Right hindlimb (tissue), 1 donor: ENCODE results near the gene TRIM27.
"Not testable (repeated sequence)": the region's sequence is repeated elsewhere in the genome, so short reads cannot be mapped to it uniquely, and the experiment has no call there.

Source experiments
- DNase-seq: peaks from one replicate; pipeline ENCODE4 v3.0.0-alpha.2; 2018

TRIM27 gene

DNA sequence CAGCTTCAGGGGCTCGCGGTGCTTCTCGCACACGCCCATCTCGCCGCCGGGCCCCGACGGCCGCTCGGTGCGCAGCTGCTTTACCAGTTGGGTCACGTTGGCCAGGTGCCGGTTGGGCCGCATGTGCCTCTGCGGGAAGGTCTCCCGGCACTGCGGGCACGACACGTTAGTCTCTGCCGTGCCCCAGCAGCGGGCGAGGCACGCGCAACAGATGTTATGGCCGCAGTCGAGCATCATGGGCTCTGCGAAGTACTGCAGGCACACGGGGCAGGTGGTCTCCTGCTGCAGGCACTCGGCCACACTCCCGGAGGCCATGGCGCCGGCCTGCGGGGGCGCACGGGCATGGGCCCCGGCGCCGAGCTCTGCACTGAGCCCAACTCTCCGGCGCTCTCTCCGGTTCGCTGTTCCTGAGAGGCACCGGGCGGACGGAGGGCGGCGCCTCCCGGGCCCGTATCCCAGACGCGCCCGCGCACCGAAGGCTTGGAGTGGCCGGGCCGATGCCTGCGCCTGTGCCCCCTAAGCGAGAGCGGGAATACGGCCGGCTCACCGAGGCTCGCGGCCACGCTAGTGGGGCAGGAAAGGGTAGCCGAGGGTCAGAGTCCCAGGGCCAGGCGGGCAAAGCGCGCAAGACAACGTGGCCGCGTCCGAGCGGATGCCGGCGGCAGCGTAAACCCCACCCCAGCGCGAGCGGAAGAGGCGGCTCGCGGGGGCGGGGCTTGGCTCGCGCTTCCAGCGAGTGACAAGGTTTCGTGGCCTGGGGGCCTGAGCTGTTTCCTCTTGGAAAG, at the start of gene TRIM27:
TSS of gene TRIM27 (minus strand) at position 668 of the 785 bp plus-strand sequence. CDS start at position 315, 353 bp downstream.
- peak; percentile 95 for DNase-seq

- not testable (repeated sequence) for DNase-seq
These were observed 46.3 kb upstream of the TRIM27 start for GRCh38 chr6:28970056-28970455.

- no peak for DNase-seq
These were observed 45.3 kb upstream of the TRIM27 start for GRCh38 chr6:28969129-28969528.

GRCh38 chr6:28968476-28968875, 44.7 kb upstream of the TRIM27 start:
- DNase-seq = no peak

- DNase-seq = no peak
These were observed 41.9 kb upstream of the TRIM27 start for GRCh38 chr6:28965706-28966105.

DNA sequence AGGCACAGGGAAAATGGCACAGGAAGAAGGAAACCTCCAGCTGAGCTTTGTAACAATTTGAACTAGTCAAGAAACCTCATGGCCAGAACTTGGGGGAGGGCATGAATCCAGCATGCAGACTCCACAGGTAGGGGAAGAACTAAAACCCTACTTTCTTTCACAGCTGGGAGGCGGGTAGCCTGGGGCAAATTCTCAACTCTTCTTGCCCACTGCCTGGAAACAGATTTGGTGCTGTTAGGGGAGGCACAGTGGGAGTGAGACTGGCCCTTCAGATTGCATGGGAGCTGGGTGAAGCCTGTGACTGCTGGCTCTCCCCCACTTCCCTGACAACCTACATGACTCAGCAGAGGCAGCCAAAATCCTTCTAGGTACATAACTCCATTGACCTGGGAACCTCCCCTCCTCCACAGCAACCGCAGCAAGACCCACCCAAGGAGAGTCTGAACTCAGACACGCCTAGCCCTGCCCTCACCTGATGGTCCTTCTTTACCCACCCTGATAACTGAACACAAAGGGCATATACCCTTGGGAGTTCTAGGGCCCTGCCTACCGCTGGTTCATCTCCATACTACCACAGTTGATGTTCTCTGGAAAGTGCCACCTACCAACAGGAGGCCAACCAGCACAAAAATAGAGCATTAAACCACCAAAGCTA, 37.2 kb upstream of the TRIM27 start:
- no peak for DNase-seq

DNA sequence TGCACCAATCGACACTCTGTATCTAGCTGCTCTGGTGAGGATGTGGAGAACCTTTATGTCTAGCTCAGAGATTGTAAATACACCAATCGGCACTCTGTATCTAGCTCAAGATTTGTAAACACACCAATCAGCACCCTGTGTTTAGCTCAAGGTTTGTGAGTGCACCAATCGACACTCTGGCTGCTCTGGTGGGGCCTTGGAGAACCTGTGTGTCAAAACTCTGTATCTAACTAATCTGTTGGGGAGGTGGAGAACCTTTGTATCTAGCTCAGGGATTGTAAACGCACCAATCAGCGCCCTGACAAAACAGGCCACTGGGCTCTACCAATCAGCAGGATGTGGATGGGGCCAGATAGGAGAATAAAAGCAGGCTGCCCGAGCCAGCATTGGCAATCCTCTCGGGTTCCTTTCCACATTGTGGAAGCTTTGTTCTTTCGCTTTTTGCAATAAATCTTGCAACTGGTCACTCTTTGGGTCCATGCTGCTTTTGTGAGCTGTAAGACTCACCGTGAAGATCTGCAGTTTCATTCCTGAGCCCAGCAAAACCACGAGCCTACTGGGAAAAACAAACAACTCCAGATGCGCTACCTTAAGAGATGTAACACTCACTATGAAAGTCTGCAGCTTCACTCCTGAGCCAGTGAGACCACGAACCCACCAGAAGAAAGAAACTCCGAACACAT, 34.9 kb upstream of the TRIM27 start:
- DNase-seq = not testable (repeated sequence)

DNA sequence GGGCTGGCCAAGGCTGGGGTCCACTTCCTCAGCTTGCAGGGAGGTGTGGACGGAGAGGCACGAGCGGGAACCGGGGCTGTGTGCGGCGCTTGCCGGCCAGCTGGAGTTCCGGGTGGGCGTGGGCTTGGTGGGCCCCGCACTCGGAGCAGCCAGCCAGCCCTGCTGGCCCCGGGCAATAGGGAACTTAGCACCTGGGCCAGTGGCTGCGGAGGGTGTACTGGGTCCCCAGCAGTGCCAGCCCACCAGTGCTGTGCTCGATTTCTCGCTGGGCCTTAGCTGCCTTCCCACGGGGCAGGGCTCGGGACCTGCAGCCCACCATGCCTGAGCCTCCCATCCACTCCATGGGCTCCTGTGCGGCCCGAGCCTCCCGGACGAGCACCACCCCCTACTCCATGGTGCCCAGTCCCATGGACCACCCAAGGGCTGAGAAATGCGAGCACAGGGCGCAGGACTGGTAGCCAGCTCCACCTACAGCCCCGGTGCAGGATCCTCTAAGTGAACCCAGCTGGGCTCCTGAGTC, 34.1 kb upstream of the TRIM27 start:
- not testable (repeated sequence) for DNase-seq

DNA sequence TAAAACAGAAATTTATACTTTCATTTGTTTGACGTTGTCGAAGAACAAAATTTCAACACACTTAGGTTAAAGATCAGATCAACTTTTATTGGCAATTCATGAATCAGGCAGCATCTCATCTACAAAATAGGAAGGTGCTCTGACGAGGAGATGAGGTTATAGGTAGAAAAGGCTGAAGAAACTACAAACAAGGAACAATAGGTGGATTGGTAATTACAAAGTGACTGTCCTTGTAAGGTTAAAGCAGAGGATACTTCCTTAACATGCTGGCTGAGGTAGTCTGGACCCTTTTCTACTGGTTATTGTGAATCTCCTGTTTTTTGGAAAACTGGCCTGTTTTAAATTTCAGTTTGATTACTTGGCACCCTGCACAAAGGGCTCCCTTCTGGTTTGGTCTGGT, 32.5 kb upstream of the TRIM27 start:
- DNase-seq = no peak

DNA sequence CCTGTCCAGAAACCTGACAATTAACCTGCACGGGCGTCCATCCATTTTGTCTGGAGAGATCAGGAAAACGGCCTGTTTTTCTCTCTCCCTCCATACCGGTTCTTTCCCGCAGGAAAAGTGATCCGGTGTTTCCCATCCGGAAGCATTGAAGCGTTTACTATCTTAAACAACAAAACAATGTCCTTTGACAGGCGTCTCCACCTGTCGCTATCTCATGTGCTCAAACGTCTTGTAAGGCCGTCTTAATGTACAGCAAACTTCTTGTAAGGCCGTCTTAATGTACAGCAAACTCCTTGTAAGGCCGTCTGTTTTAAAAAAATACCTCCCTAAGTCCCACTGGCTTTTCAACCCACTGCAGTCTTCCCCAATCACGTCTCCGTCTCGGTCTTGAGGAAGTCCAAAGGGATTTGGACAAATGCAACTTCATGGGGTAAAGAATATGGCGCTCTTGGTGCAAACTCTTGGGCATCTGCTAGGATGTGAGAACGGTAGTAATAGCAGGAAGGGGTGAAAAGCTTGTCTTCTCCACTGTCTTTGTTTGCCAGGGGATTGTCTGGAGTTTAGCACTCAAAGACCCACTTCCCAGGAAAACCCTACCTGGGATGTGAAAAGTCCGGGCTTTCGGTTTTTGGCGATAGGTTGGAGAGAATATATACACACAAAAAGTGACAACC, 29.9 kb upstream of the TRIM27 start:
- no peak for DNase-seq

- DNase-seq = peak; percentile 33
These were observed 29.3 kb upstream of the TRIM27 start for GRCh38 chr6:28953039-28953584.

DNA sequence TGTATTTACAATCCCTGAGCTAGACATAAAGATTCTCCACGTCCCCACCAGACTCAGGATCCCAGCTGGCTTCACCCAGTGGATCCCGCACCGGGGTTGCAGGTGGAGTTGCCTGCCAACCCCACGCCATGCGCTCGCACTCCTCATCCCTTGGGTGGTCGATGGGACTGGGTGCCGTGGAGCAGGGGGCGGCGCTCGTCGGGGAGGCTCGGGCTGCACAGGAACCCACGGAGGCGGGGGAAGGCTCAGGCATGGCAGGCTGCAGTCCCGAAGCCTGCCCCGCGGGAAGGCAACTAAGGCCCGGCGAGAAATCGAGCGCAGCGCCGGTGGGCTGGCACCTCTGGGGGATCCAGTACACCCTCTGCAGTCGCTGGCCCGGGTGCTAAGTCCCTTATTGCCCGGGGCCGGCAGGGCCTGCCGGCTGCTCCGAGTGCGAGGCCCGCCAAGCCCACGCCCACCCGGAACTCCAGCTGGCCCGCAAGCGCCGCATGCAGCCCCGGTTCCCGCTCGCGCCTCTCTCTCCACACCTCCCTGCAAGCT, 25.9 kb upstream of the TRIM27 start:
- not testable (repeated sequence) for DNase-seq

DNA sequence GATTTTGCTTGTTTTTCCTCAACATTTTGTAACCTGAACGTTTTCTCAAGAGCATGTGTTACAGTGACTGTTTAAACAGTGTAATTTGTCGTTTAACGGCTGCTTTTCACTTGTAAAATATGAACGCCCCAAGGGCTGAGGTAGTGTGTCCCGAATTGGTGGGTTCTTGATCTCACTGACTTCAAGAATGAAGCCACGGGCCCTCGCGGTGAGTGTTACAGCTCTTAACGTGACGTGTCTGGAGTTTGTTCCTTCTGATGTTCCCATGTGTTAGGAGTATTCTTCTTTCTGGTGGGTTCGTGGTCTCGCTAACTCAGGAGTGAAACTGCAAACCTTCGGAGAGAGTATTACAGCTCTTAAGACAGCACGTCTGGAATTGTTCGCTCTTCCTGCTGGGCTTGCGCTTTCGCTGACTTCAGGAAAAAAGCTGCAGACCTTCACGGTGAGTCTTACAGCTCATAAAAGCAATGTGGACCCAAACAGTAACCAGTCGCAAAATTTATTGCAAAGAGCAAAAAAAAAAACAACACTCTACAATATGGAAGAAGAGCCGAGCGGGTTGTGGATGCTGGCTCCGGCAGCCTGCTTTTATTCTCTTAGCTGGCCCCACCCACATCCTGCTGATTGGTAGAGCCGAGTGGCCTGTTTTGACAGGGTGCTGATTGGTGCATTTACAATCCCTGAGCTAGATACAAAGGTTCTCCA, 25.1 kb upstream of the TRIM27 start:
- no peak for DNase-seq

DNA sequence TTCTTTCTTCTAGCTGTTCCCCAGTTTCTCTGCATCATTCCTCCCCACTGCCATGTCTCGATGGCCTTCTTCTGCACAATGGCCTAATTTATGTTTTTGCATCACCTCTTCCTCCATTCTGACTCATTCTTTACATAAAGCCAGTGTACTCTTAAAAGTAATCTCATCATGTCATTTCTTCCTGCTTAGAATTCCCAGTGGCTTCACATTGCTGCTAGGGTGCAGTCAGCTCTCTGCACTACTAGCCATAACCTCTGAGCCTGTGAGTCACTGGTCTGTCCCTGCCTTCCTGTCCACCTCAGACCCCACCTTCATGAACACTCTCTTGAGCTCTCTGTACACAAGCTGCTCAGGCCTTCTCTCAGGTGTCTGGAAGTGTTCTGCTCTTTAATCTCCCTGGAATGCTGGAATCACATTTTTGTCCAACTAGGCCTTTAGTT, 24.1 kb upstream of the TRIM27 start:
- DNase-seq = no peak

DNA sequence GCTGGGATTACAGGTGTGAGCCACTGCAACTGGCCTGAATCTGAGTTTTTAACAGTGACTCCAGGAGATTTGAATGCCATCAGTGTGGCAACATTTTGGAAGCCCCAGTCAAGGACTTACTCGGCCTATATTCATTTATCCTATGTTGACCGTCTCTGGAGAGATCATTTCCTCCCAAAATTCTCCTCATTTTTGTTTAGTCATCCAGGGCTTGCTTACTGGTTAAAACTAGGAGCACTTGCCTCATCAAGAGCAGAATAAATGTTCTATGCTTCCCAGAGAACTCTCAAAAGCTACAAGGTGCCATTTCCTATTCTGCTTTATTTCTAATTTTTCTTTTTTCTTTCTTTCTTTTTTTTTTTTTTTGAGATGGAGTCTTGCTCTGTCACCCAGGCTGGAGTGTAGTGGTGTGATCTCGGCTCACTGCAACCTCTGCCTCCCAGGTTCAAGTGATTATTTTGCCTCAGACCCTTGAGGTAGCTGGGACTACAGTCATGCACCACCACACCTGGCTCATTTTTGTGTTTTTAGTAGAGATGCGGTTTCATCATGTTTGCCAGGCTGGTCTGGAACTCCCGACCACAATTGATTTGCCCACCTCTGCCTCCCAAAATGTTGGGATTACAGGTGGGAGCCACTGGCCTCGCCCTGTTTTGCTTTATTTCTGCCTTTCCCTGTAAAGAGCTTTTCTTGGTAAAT, 23.4 kb upstream of the TRIM27 start:
- DNase-seq = no peak

GRCh38 chr6:28945349-28945748, 21.6 kb upstream of the TRIM27 start:
- DNase-seq = no peak

DNA sequence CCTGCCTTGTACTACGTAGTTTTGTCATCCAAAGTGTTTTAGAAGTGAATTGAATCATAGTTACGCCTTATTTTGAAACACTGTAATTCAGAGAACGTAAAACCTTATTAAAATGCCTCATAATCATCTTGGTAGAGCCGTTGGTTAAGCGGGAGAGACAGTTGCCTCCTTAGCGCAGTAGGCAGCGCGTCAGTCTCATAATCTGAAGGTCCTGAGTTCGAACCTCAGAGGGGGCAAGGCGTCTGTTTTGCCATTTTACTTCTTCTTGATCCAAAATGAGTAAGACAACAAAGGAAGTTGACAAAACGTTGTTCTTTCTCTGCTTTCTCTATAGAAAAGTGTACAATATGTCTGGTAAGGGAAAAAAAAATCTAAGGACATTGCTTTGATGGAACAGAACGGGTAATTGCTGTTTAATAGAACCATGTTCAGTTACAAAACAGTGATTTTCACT, 20.7 kb upstream of the TRIM27 start:
- DNase-seq = peak; percentile 75

- DNase-seq = peak; percentile 64
These were observed 20.0 kb upstream of the TRIM27 start for GRCh38 chr6:28943557-28944411.

GRCh38 chr6:28943223-28943556, 19.4 kb upstream of the TRIM27 start:
- DNase-seq = no peak
